Fibroblast of lung (primary cell): ENCODE measurements around the gene CPTP.

Source experiments
- EZH2 ChIP-seq: IDR thresholded peaks from 2 replicates; pipeline ENCODE4 v1.5.1; 2012; ENCODE audit warnings: low read length, control low read depth, mild to moderate bottlenecking; ENCODE audit errors: missing control alignments
- TF ChIP-seq, protein P1 (sequence below), 2 donors: IDR thresholded peaks in 1 of 2; conservative IDR thresholded peaks in 1 of 2; 1 replicate in 1 of 2; 2 replicates in 1 of 2; pipeline ENCODE4 v1.5.1; 2011 to 2012; ENCODE audit warnings: low read length in 2 of 2, control low read depth in 1 of 2, inconsistent platforms in 1 of 2, low read depth in 1 of 2, mild to moderate bottlenecking in 1 of 2

DNA sequence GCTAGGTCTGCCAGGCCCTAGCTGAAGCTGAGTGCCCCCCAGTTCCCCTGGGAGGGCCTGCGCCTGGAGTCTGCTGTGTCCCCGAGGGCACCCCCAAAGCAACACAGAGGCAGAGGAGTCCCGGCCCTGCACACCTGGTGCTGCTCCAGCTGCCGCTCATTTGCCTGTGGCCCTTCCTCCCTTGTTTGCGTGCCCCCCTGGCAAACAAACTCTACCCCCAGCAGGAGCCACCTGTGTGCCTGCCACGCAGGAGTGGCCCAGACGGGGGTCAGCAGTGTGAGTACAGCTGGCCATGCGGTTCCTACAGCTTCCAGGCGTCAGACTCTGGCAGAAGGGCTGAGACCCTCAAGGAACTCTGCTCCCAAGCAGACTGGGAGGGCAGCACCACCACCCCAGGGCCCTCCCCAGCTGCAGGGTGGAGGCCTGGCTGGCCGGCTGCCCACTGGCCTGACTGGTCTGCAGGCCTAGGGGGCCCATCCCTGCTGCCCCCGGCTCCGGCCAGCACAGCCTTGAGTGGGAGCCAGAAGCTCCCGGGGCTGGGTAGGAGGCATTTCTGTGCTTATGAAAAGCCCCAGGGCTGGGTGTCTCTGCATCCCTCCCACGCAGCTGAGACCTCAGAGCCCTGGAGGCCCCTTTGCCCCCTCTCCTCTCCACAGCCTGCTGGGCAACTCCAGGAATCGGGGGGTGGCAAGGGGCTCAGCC lies 5.9 kb downstream of the CPTP start:
- TF ChIP-seq, protein P1, sequence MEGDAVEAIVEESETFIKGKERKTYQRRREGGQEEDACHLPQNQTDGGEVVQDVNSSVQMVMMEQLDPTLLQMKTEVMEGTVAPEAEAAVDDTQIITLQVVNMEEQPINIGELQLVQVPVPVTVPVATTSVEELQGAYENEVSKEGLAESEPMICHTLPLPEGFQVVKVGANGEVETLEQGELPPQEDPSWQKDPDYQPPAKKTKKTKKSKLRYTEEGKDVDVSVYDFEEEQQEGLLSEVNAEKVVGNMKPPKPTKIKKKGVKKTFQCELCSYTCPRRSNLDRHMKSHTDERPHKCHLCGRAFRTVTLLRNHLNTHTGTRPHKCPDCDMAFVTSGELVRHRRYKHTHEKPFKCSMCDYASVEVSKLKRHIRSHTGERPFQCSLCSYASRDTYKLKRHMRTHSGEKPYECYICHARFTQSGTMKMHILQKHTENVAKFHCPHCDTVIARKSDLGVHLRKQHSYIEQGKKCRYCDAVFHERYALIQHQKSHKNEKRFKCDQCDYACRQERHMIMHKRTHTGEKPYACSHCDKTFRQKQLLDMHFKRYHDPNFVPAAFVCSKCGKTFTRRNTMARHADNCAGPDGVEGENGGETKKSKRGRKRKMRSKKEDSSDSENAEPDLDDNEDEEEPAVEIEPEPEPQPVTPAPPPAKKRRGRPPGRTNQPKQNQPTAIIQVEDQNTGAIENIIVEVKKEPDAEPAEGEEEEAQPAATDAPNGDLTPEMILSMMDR (conservative IDR thresholded peaks at IDR 0.05 in 1 of 2, IDR thresholded peaks at IDR 0.05 in 1 of 2; ENCODE audit: low read depth in 1 of 2, low read length in 2 of 2): no peak
- TF ChIP-seq EZH2: no peak
